Stimulated activated CD4-positive, alpha-beta T cell treated with anti-CD3 and anti-CD28 coated beads, Interleukin-12 subunit alpha, Interleukin-12 subunit beta, amount 100 ng/mL, for 48 hours (primary cell): ENCODE data around the gene PHACTR3.

Experiments
- DNase-seq, 3 donors: peaks; one replicate each; pipeline ENCODE4 v3.0.0-alpha.2; 2020; ENCODE audit warnings: low read depth in 2 of 3, low spot score in 1 of 3

The PHACTR3 gene

DNA sequence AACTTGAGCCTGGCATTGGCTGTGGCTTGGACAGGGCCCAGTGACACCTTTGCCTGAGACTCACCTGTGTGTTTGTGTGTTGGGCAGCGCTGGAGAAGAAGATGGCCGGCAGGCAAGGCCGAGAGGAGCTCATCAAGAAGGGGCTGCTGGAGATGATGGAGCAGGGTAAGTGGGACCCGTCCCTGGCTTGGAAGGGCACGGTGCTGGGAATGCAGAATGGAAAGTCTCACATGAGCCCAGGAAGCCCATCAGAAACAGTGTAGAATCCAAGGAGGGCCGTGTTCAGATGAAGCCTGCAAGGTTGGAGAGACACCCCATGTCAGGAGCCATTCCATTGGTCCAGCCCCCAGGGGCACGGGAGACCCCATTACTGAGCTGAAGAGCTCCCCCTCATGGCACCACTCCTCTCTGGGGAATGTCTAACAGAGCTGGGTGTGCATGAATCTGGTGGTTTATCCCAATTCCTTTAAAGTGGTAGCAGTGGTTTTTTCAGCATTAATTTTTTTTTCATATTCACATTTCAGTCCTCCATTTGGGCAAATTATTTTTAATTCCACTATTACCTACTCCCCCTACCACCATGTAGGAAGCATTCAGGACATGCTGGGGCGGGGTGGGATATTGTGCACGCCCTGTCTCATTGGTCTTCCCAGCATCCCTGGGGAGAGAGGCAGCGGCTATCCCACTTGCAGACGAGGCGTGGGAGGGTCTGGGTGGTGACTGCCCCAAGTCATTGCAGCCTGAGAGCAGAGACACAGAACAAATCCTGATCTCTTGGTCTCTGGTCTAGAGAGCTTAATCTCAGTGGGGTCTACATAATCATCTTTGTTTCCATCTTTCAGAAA, 143.6 kb downstream of the PHACTR3 start:
- no peak for DNase-seq

DNA sequence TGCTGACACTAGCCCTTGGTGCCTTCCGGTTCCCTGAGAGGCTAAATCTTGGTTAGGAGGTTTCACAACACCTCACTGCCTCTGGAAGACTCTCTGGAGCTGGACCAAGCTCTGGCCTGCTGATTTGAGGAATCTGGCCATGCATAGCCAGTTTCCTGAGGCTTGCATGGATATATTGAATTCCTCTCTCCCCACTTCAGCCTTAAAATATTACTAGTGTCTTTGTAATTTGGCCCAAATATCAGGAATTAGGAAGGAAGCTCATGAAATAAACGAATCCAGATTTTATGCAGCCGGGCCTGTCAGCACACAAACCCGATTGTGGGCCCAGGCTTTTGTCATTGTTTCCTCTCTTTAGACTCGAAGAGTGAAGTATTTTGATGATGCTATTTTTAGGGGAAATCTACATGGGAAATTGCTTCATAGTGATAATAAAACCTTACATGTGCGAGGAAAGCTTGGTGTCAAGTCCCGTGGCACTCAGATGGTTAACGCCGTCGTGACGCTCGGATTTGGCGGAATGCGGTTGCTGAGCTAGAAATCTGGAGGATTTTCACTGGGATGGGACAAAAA, 144.4 kb downstream of the PHACTR3 start:
- no peak for DNase-seq

- no peak for DNase-seq
Observed at GRCh38 chr20:59749301-59749700, 145.0 kb downstream of the PHACTR3 start.

DNA sequence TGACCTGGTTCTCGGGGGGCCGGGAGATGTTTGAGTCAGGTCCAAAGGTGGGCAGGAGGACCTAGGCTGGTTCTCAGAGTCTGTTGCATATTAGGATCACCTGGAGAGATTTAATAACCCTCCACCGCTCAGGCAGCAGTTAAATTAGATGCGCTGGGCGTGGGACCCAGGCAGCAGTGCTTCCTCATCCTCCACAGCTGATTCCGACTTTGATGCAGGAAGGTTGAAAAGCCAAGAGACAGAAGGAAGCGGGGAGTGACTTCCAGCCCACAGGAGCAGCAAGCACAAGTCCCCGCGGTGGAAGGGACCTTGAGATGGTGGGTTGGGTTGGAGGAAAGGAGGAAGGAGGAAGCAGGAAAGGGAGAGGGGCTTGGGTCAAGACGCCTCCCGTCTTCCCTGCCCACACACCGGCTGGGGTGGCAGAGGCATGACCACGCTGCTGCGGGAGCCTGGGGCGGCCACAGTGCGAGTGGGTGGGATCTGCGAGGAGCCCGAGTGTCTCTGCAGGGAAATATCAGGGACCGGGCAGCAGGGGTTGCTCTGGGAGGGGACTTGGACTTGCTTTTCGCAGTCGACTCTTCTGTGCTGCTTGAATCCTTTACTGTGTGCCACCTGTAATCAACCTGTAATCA, 146.0 kb downstream of the PHACTR3 start:
- DNase-seq, result no peak

GRCh38 chr20:59751075-59751711, 146.9 kb downstream of the PHACTR3 start:
- peak; percentile 12 to 26 (median 26) for DNase-seq

DNA sequence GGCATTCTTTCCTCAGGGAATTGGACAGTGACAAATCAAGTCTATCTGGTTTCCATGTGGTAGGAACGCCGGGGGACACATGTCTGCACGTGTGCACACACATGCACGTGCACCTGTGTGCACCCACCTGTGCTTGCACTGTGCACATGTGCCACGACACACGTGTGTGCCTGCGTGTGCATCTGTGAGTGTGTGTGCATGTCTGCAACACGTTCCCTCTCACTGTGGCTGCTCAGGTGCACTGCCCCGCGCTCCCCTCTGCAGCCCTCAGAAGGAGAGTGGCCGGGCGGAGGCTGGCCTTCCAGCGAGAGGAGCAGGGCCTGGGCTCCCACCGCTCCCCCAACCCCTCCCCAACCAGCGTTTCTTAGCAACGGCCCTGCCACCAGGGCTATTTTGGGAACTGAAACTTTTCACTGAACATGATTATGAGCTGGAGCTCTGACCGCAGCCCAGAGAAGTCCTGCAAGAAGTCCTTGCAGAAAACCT, 147.8 kb downstream of the PHACTR3 start:
- DNase-seq, result no peak

DNA sequence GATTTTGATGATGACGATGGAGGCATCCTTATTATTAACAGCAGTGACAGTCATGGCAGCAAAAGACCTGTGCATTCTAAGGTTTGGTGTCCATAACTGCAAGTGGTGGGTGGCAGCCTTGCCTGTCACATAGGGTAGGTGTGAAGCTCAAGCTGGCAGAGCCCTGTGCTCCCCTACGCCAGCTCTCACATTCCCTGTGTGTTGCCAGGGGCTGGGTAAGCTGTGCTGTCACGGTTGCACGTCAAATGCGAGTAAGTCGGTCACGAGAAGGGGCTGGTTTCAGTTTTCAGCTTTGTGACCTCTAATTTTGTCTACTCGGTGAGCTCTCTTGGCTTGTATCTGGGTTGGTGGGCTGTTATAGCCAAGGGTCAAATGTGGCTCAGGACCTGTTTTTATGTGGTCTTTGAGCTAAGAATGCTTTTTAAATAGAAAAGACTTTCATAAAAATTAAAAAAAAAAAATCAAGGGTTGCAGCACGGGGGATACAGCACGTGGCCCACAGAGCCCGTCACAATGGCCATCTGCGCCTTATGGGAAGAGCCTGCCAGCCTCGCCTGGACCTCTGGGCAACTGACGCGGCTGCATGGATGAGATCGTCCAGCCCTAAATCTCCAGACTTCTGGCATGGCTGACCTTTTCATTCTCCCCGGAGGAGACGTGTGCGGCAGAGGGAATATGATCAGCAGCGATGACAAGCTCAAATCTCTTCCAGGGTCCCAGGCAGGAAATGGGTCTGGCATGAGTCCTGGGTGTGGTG, 148.5 kb downstream of the PHACTR3 start:
- no peak for DNase-seq

- DNase-seq, result no peak
Observed at GRCh38 chr20:59753836-59754235, 149.5 kb downstream of the PHACTR3 start.

DNA sequence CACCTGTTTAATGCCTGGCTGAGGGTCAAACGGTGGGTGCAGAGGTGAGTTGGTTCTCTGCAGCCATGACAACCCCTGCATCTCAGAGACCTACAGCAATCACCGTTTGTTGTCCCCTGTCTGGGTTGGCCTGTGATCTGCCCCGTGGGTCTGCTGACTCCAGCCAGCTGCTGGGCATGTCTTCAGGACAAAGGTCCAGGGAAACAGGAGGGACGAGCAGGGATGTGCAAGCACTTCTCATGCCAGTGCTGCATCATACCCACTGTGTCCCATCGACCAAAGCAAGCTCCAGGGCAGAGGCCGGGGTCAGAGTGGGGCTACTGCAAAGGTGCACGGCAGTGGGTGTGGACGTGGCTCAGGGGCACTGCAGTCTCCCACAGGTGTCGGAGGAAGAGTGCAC, 150.2 kb downstream of the PHACTR3 start:
- DNase-seq, result no peak

- DNase-seq, result no peak
Observed at GRCh38 chr20:59756241-59756640, 151.9 kb downstream of the PHACTR3 start.

GRCh38 chr20:59764037-59764436, 159.7 kb downstream of the PHACTR3 start:
- no peak for DNase-seq

- no peak for DNase-seq
Observed at GRCh38 chr20:59765599-59766177, 161.3 kb downstream of the PHACTR3 start.

DNA sequence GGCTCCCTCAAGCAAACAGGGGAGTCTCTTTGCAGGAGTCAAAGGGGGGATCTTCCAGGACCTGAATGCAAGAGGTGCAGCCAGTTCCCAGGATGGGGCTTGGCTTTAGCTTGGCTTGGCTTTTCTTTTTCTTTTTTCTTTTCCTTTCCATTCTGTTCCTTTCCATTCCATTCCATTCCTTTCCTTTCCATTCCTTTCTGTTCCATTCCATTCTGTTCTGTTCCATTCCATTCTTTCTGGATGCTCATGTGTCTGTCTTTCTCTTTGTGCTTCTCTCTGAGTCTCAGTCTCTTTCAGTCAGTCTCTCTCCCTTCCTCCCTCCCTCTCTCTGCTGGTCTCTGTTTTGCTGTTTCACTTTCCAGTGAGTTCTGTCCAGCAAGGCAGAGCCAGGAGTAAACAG, 163.3 kb downstream of the PHACTR3 start:
- no peak for DNase-seq

- DNase-seq, result no peak
Observed at GRCh38 chr20:59770270-59770669, 165.9 kb downstream of the PHACTR3 start.

DNA sequence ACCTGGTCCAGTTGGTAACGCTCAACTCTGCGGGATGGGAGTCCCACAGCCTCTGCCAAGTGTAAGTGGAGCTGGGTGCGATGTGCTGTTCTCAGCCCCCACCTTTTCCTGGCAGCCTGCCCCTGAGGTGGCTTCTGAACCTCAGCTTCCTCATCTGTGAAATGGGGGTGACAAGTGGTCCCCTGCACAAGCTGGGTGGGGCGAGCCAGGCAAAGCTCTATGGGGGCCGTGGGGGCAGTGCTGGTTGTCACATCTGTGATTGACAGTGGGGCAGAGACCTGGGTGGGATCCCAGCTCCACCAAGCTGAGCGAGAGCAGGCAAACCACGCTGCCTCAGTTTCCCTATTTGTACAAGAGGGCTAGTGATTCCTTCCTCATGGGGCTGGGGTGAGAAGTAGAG, 166.5 kb downstream of the PHACTR3 start:
- no peak for DNase-seq

GRCh38 chr20:59771506-59772372, 167.4 kb downstream of the PHACTR3 start:
- DNase-seq, result no peak

DNA sequence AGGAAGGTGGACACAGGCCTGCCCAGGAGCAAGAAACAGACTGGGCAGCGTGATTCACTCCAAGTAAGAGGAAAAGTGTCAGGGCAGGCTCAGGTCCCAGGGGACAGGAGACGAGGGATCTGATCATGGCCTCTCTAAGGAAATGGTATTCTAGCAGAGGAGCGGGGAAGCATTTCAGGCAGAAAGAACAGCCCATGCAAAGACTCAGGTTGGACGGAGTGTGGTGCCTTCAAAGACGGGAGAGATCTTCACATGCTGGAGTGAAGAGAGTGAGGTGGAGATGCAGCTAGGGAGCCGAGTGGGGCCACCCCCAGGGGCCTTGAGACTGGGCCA, 168.0 kb downstream of the PHACTR3 start:
- no peak for DNase-seq

- no peak for DNase-seq
Observed at GRCh38 chr20:59772931-59773913, 168.9 kb downstream of the PHACTR3 start.

GRCh38 chr20:59774204-59774641, 169.9 kb downstream of the PHACTR3 start:
- no peak for DNase-seq
